UCSD-AML1 (cell line): Measurements from ENCODE around the gene SPDYE3.

Experiments used
- DNase-seq: peaks from one replicate; lab custom pipeline; 2025; ENCODE audit not compliant: unreplicated experiment; lab: John Stamatoyannopoulos, UW

Gene SPDYE3

DNA sequence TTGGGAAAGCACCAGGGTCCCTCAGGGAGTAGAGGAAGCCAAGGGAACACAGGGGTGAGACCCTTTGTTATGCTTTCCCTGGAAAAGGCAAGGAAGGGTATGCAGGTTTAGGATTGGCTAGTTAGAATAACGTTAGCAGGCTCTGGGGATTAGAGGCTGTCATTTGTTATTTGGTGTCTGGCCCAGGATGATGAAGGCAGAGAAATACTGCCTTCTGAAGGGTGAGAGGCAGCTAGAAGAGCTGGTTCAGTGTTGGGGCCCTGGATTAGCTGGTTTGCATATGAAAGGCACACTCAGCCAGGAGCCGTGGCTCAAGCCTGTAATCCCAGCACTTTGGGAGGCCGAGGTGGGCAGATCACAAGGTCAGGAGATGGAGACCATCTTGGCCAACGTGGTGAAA lies 62.8 kb downstream of the SPDYE3 start:
- DNase-seq = no peak

DNA sequence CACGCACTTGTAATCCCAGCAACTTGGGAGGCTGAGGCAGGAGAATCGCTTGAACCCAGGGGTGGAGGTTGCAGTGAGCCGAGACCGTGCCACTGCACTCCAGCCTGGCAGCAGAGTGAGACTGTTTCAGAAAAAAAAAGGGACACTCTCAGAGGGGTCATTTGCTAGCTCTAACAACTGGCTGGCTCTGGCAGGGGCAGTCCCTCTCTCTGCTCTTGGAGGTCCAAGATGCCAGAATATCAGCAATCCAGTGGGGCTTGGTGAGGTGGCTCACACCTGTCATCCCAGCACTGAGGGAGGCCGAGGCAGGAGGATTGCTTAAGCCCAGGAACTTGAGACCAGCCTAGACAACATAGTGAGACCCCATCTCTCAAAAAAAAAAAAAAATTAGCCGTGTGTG lies 63.2 kb downstream of the SPDYE3 start:
- no peak for DNase-seq

DNA sequence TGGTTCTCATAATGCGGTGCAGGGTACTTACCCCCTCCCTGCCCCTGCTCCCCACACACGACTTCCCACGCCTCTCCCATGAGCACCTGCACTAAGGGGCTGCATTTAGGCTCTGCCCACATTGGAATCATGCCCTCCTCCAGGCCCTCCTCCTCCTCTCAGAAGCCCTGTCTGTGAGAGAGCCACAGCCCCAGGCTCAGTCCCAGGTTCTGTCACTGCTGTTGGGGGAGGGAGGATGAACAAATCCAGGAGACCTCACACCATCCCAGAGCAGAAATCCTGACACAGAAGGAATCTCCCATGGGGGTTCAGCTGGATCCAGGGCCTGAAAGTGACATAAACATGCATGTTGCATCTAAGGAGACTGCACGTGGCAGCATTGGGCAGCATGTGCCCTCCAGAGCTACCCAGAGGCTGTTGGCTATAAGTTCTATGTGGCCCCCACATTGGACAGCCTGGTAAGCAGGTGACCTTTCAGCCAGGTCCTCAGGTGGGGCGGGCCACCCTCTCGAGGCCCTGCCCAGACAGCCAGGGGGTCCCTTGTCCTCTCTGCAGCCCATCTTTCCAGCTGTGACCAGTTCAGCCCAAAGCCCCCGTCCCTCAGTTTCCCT lies 64.2 kb downstream of the SPDYE3 start:
- no peak for DNase-seq
